MM.1S (cell line): ENCODE results near the gene KRT35.

Experiments used
- DNase-seq: peaks from one replicate; pipeline ENCODE4 v3.0.0-alpha.2; 2015
- H2AFZ ChIP-seq: fragments of 300-600 bp; sonication (generic); 2 replicates; pipeline ENCODE4 v1.6.0; 2016; ENCODE audit warnings: antibody characterized with exemption, low read length
- H3F3A ChIP-seq: fragments of 300-600 bp; sonication (generic); 2 replicates; pipeline ENCODE4 v1.6.1; 2016; ENCODE audit warnings: mild to moderate bottlenecking, antibody characterized with exemption, low read length, moderate library complexity, mixed read lengths; ENCODE audit not compliant: insufficient read depth
- H3K27ac ChIP-seq: fragments of 300-600 bp; sonication (generic); 2 replicates; pipeline ENCODE4 v1.5.1; 2016; ENCODE audit warnings: mild to moderate bottlenecking, low read length
- H3K27me3 ChIP-seq: fragments of 300-600 bp; sonication (generic); replicated peaks from 2 replicates; pipeline ENCODE4 v1.6.0; 2016; ENCODE audit warnings: low read length; ENCODE audit not compliant: insufficient read depth
- H3K36me3 ChIP-seq: fragments of 300-600 bp; sonication (generic); replicated peaks from 2 replicates; pipeline ENCODE4 v1.6.1; 2016; ENCODE audit warnings: mild to moderate bottlenecking, low read length, mixed read lengths; ENCODE audit not compliant: insufficient read depth
- H3K4me1 ChIP-seq: fragments of 300-600 bp; sonication (generic); 2 replicates; pipeline ENCODE4 v1.6.1; 2016; ENCODE audit warnings: low read length, mixed read lengths
- H3K4me2 ChIP-seq: fragments of 300-600 bp; sonication (generic); 2 replicates; pipeline ENCODE4 v1.6.0; 2016; ENCODE audit warnings: low read depth, low read length
- H3K4me3 ChIP-seq: fragments of 300-600 bp; sonication (generic); 2 replicates; pipeline ENCODE4 v1.5.1; 2016; ENCODE audit warnings: low read length, mixed read lengths
- H3K79me2 ChIP-seq: fragments of 300-600 bp; sonication (generic); 2 replicates; pipeline ENCODE4 v1.6.1; 2016; ENCODE audit warnings: mixed run types, low read length, mixed read lengths
- H3K9ac ChIP-seq: fragments of 300-600 bp; sonication (generic); 2 replicates; pipeline ENCODE4 v1.6.1; 2016; ENCODE audit warnings: low read length, mixed read lengths
- H3K9me2 ChIP-seq: fragments of 300-600 bp; sonication (generic); replicated peaks from 2 replicates; pipeline ENCODE4 v1.6.1; 2016; ENCODE audit warnings: mild to moderate bottlenecking, low read length, mixed read lengths; ENCODE audit not compliant: insufficient read depth
- H3K9me3 ChIP-seq: fragments of 300-600 bp; sonication (generic); replicated peaks from 2 replicates; pipeline ENCODE4 v1.6.1; 2016; ENCODE audit warnings: mild to moderate bottlenecking, low read length, mixed read lengths; ENCODE audit not compliant: insufficient read depth
- H4K20me1 ChIP-seq: fragments of 300-600 bp; sonication (generic); 2 replicates; pipeline ENCODE4 v1.6.1; 2016; ENCODE audit warnings: mild to moderate bottlenecking, low read length, moderate library complexity, mixed read lengths; ENCODE audit not compliant: insufficient read depth
- EZH2 ChIP-seq: fragments of 300-600 bp; sonication (generic); optimal IDR thresholded peaks from 2 replicates; pipeline ENCODE3; 2017; ENCODE audit warnings: low read depth, mild to moderate bottlenecking, antibody characterized with exemption, low read length, mixed read lengths
- EZH2phosphoT487 ChIP-seq: fragments of 300-600 bp; sonication (generic); IDR thresholded peaks from 2 replicates; pipeline ENCODE4 v1.6.1; 2018; ENCODE audit warnings: antibody characterized with exemption, low read length
- TF ChIP-seq, protein P1 (sequence below): fragments of 300-600 bp; sonication (generic); IDR thresholded peaks from 2 replicates; pipeline ENCODE4 v1.5.1; 2016; ENCODE audit warnings: antibody characterized with exemption, low read length, mixed read lengths

Gene KRT35

DNA sequence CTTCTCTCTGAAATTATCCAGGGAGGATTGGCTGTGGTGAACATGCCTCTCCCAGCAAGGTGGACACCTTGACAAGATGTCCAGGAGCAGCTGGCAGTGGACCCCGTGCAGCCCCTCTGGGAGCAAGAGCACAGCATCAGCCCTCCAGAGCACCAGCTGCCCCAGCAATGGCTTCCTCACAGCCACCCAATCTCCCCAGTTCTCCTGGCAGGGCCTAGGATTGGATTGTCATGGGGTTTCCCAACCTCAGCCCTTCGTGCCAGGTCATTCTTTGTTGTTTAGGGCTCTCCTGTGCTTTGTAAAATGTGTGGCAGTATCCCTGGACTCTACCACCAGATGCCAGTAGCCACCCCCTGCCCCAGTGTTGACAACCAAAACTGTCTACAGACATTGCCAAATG is 10.5 kb upstream of the KRT35 start:
- no peaks in the 10 kb centered on the region for H3K9me2 ChIP-seq
- no peak overlapping the region for H3K4me2 ChIP-seq
- no peaks in the 10 kb centered on the region for H3F3A ChIP-seq
- no peaks in the 10 kb centered on the region for H3K79me2 ChIP-seq
- no peak overlapping the region for H3K9ac ChIP-seq
- H3K9me3 ChIP-seq, result no peaks in the 10 kb centered on the region
- H3K4me1 ChIP-seq, result no peaks in the 10 kb centered on the region
- H3K27me3 ChIP-seq, result no peaks in the 10 kb centered on the region
- no peak overlapping the region for H2AFZ ChIP-seq
- no peak for TF ChIP-seq EZH2
- TF ChIP-seq EZH2phosphoT487, result no peak
- TF ChIP-seq, protein P1, sequence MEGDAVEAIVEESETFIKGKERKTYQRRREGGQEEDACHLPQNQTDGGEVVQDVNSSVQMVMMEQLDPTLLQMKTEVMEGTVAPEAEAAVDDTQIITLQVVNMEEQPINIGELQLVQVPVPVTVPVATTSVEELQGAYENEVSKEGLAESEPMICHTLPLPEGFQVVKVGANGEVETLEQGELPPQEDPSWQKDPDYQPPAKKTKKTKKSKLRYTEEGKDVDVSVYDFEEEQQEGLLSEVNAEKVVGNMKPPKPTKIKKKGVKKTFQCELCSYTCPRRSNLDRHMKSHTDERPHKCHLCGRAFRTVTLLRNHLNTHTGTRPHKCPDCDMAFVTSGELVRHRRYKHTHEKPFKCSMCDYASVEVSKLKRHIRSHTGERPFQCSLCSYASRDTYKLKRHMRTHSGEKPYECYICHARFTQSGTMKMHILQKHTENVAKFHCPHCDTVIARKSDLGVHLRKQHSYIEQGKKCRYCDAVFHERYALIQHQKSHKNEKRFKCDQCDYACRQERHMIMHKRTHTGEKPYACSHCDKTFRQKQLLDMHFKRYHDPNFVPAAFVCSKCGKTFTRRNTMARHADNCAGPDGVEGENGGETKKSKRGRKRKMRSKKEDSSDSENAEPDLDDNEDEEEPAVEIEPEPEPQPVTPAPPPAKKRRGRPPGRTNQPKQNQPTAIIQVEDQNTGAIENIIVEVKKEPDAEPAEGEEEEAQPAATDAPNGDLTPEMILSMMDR, result no peak
- no peak for DNase-seq
- H3K4me3 ChIP-seq, result no peak overlapping the region
- H3K36me3 ChIP-seq, result no peaks in the 10 kb centered on the region
- H3K27ac ChIP-seq, result no peak overlapping the region
- no peaks in the 10 kb centered on the region for H4K20me1 ChIP-seq

DNA sequence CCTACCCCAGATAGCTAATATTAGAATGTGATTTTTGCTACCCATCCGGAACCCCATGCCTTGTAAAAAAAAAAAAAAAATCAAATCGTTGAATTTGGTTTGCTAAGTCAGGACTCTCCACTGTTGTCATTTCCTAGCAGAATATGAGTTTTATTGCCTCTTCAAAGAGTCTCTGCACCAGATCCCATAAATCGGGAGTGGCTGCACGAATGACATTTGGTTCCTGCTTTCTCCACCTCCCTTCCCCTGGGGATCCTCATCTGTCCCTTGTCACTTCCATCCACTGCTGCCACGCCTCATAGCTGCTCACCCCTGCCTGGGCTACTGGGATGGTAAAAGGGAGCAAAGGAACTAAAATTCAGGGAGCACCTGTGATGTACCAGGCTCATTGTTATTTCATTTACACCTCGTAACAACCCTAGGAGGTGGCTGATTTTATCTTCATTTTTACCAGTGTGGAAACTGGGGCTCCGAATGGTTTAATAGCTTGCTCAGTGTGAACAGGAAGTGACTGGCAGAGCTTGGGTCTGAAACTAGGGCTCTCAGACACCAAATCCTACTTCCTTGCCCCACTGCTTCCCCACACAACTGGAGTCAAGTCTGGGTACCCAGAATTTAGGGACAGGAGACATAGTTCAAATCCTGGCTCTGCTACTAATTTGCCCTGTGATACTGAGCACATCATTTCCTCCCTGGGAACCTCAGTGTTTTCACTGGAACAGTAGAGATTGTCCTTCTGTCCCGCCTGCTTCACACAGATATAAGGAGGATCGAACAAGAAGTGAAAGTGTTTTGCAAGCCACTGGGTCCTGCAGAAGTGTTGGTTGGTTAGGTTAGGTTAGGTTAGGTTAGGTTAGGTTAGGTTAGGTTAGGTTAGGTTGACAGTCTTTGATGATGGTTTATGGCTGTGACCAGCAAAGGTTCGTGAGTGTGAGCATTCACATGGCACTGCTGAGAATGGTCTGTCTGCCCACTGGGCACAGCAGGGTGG is 9.3 kb upstream of the KRT35 start:
- Histone ChIP-seq H3F3A (no peaks in the 10 kb centered on the region), H3K4me2 (no peak overlapping the region), H3K79me2 (no peaks in the 10 kb centered on the region), H3K4me1 (no peaks in the 10 kb centered on the region), H3K9ac (no peak overlapping the region), H3K9me2 (no peaks in the 10 kb centered on the region), H2AFZ (no peak overlapping the region), H3K27me3 (no peaks in the 10 kb centered on the region), H3K36me3 (no peaks in the 10 kb centered on the region), H3K27ac (no peak overlapping the region), H3K9me3 (no peaks in the 10 kb centered on the region), H3K4me3 (no peak overlapping the region), H4K20me1 (no peaks in the 10 kb centered on the region)
- no peak for DNase-seq
- TF ChIP-seq EZH2 (no peak), EZH2phosphoT487 (no peak)
- TF ChIP-seq, protein P1, result no peak

DNA sequence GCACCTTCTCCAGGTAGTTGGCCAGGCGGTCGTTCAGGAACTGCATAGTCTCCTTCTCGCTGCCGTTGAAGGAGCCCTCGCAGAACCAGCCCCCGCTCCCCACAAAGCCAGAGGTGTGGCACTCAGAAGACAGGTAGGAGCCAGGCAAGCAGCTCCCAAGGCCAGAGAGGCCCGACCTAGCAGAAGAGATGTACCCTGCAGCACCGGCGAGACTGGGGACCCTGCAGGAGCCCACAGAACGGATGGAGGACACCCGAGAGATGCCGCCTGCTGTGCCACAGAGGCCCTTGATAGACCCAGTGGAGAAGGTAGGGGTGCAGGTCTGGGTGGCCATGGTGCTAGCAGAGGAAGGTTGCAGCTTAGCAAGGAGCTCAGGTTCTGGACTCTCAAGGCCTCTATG is 8.6 kb upstream of the KRT35 start, which contains the start of gene KRT36:
Gene KRT36 (minus strand): TSS at position 380 of the 400 bp plus-strand sequence. CDS start 46 bp downstream, at position 334.
- TF ChIP-seq EZH2 (no peak), EZH2phosphoT487 (no peak)
- TF ChIP-seq, protein P1, result no peak
- Histone ChIP-seq H3F3A (no peaks in the 10 kb centered on the region), H3K9ac (no peak within 1 kb of the TSS), H3K27ac (no peak within 1 kb of the TSS), H3K36me3 (no peaks in the 10 kb centered on the region), H3K79me2 (no peaks in the 10 kb centered on the region), H3K4me1 (no peaks in the 10 kb centered on the region), H2AFZ (no peak within 1 kb of the TSS), H3K4me3 (no peak within 1 kb of the TSS), H3K9me2 (no peaks in the 10 kb centered on the region), H4K20me1 (no peaks in the 10 kb centered on the region), H3K9me3 (no peaks in the 10 kb centered on the region), H3K4me2 (no peak within 1 kb of the TSS), H3K27me3 (no peaks in the 10 kb centered on the region)
- no peak for DNase-seq
